NCI-H82 treated with DMSO at 0.1 percent for 48 hours (cell line): ENCODE results near the gene SEZ6L2.
A peak's percentile ranks its signal among the peaks of the same experiment; 100 is the strongest.

Source experiments
- DNase-seq: peaks from one replicate; lab custom pipeline; 2025; ENCODE audit not compliant: unreplicated experiment; lab: John Stamatoyannopoulos, UW

The SEZ6L2 gene

GRCh38 chr16:29830774-29831173 is 68.6 kb downstream of the SEZ6L2 start:
- DNase-seq: no peak

- no peak for DNase-seq
These were observed 73.0 kb downstream of the SEZ6L2 start for GRCh38 chr16:29826342-29826695.

- peak; percentile 91 for DNase-seq
These were observed 74.0 kb downstream of the SEZ6L2 start for GRCh38 chr16:29825145-29826044.

- DNase-seq: no peak
These were observed 74.7 kb downstream of the SEZ6L2 start for GRCh38 chr16:29824589-29825144.

- DNase-seq: no peak
These were observed 77.7 kb downstream of the SEZ6L2 start for GRCh38 chr16:29821643-29822115.
